ENCODE measurements around the gene NEK4.

GRCh38 chr3:52809149-52809548, 38.4 kb upstream of the NEK4 start:
- TF ChIP-seq CEBPB (IDR thresholded peaks at IDR 0.05) = no peak
- TF ChIP-seq EP300 (IDR thresholded peaks at IDR 0.05; ENCODE audit: borderline replicate concordance) = no peak
- TF ChIP-seq YY1 (IDR thresholded peaks at IDR 0.05; ENCODE audit: low read depth) = no peak
- TF ChIP-seq TEAD4 (IDR thresholded peaks at IDR 0.05) = no peak
- no peak for TF ChIP-seq CREB1 (IDR thresholded peaks at IDR 0.05; ENCODE audit: low read depth)
- no peak for TF ChIP-seq TAF1 (IDR thresholded peaks at IDR 0.05; ENCODE audit: low read depth)
- TF ChIP-seq MAX (IDR thresholded peaks at IDR 0.05) = no peak
- no peak for TF ChIP-seq TCF12 (IDR thresholded peaks at IDR 0.05; ENCODE audit: low read depth)

All from Ishikawa (cell line).